Osteoblast (primary cell): Measurements from ENCODE around the gene TGFBI. TPM values are rescaled to one million over a fixed set of nuclear protein-coding genes. Genes with fewer than 3 reads are reported as not detected.

ENCODE experiments used
- DNase-seq: peaks from one replicate; pipeline ENCODE4 v3.0.0; 2011; ENCODE audit warnings: low spot score, mixed read lengths; ENCODE audit not compliant: insufficient read length; ENCODE audit errors: missing footprints
- H2AFZ ChIP-seq: 2 replicates; pipeline ENCODE4 v1.6.0; 2011; ENCODE audit warnings: mild to moderate bottlenecking, low read length
- H3K27ac ChIP-seq: 2 replicates; pipeline ENCODE4 v1.5.1; 2011; ENCODE audit warnings: mild to moderate bottlenecking, low read depth, low read length, moderate library complexity
- H3K27me3 ChIP-seq: 2 replicates; pipeline ENCODE4 v1.6.0; 2012; ENCODE audit warnings: mild to moderate bottlenecking, control low read depth, inconsistent platforms, low read length, moderate library complexity; ENCODE audit not compliant: insufficient read depth
- H3K36me3 ChIP-seq: 2 replicates; pipeline ENCODE4 v1.5.1; 2011; ENCODE audit warnings: mild to moderate bottlenecking, low read length, control low read depth, moderate library complexity; ENCODE audit not compliant: insufficient read depth
- H3K4me1 ChIP-seq: 2 replicates; pipeline ENCODE4 v1.5.1; 2011; ENCODE audit warnings: mild to moderate bottlenecking, low read length, control low read depth, moderate library complexity; ENCODE audit not compliant: insufficient read depth
- H3K4me2 ChIP-seq: 2 replicates; pipeline ENCODE4 v1.6.0; 2011; ENCODE audit warnings: mild to moderate bottlenecking, low read length; ENCODE audit not compliant: insufficient read depth
- H3K4me3 ChIP-seq: fragments of 200-600 bp; sonication (generic); 3 replicates; pipeline ENCODE4 v1.5.1; 2012; ENCODE audit warnings: mild to moderate bottlenecking, low read length, inconsistent platforms; ENCODE audit not compliant: insufficient read depth
- H3K79me2 ChIP-seq: 2 replicates; pipeline ENCODE4 v1.6.0; 2012; ENCODE audit warnings: mild to moderate bottlenecking, low read length, control low read depth, inconsistent platforms; ENCODE audit not compliant: insufficient read depth
- H3K9me3 ChIP-seq: 2 replicates; pipeline ENCODE4 v1.5.1; 2011; ENCODE audit warnings: low read depth, low read length, control low read depth
- H4K20me1 ChIP-seq: 2 replicates; pipeline ENCODE4 v1.6.0; 2012; ENCODE audit warnings: mild to moderate bottlenecking, low read length, control low read depth; ENCODE audit not compliant: insufficient read depth
- total RNA-seq: library from RNA; depleted of rRNA; stranded (reverse); fragments of >200 nt; gene quantifications from 2 replicates; pipeline ENCODE4 v1.2.3, GENCODE V29; 2012
- TF ChIP-seq, protein P1 (sequence below): IDR thresholded peaks from 2 replicates; pipeline ENCODE4 v1.5.1; 2011; ENCODE audit warnings: mild to moderate bottlenecking, low read depth, low read length, moderate library complexity; ENCODE audit errors: extremely low read depth

TGFBI gene
- total RNA-seq, 1 donor, result 1,700 TPM

DNA sequence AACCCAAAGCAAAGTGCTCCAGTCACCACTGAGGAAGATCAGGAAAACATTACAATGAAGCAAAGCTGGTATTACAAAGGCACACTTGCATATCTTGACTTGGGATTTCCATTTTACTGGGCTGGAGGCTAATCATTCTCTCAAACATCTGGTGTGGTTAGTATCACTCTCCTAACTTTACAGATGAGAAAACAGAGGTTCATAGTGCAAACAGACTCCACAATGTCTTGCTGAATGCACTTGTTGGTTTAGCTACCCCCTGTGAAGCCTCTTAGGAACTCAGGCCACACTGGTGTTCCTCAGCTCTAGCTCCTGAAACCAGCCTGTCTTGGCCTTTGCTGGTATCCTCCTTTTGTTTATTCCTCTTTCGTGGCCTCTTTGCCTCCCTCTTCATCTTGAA is 74.3 kb downstream of the TGFBI start:
- Histone ChIP-seq H3K27me3 (peaks cover 20% of the 10 kb centered on the region), H3K4me2 (no peak overlapping the region), H3K4me3 (no peak overlapping the region), H3K4me1 (no peaks in the 10 kb centered on the region), H2AFZ (no peak overlapping the region), H3K9me3 (no peaks in the 10 kb centered on the region), H4K20me1 (no peaks in the 10 kb centered on the region), H3K79me2 (no peaks in the 10 kb centered on the region), H3K27ac (no peak overlapping the region), H3K36me3 (no peaks in the 10 kb centered on the region)
- TF ChIP-seq, protein P1, sequence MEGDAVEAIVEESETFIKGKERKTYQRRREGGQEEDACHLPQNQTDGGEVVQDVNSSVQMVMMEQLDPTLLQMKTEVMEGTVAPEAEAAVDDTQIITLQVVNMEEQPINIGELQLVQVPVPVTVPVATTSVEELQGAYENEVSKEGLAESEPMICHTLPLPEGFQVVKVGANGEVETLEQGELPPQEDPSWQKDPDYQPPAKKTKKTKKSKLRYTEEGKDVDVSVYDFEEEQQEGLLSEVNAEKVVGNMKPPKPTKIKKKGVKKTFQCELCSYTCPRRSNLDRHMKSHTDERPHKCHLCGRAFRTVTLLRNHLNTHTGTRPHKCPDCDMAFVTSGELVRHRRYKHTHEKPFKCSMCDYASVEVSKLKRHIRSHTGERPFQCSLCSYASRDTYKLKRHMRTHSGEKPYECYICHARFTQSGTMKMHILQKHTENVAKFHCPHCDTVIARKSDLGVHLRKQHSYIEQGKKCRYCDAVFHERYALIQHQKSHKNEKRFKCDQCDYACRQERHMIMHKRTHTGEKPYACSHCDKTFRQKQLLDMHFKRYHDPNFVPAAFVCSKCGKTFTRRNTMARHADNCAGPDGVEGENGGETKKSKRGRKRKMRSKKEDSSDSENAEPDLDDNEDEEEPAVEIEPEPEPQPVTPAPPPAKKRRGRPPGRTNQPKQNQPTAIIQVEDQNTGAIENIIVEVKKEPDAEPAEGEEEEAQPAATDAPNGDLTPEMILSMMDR, result no peak
- no peak for DNase-seq

DNA sequence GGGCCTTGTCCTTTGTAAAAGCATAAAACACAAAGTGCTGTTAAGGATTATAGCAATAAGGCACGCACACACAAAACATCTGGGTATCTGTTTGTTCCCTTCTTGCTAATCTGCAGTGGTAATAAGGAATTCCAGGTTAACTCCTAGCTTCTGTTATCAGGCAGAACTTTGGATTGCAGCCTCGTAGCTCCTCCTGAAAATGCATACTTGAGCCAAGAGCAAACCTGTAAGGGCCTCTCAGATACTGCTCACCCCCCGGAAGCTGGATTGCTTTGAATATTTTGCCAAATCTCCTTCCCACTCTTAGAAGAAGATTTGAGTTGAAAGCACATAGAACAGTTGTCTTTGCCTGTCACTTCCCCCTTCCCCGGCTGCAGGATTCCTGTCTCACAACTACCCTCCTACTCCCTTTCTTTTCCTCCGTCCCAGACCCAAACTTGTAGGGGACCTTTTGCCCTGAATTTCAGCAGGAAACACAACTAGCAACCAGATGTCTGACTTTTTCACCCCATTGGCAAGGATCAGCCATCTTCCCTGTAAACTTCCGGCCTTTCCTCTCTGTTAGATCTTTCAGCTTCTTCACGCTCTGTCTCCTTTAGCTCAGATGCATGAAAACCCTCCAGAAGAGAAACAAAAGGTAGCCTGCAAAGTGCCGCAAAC is 75.6 kb downstream of the TGFBI start:
- Histone ChIP-seq H3K4me2 (no peak overlapping the region), H3K4me3 (no peak overlapping the region), H3K9me3 (no peaks in the 10 kb centered on the region), H2AFZ (no peak overlapping the region), H3K4me1 (no peaks in the 10 kb centered on the region), H3K36me3 (no peaks in the 10 kb centered on the region), H3K27me3 (peaks cover 19% of the 10 kb centered on the region), H4K20me1 (no peaks in the 10 kb centered on the region), H3K79me2 (no peaks in the 10 kb centered on the region), H3K27ac (no peak overlapping the region)
- TF ChIP-seq, protein P1, result no peak
- DNase-seq, result no peak

DNA sequence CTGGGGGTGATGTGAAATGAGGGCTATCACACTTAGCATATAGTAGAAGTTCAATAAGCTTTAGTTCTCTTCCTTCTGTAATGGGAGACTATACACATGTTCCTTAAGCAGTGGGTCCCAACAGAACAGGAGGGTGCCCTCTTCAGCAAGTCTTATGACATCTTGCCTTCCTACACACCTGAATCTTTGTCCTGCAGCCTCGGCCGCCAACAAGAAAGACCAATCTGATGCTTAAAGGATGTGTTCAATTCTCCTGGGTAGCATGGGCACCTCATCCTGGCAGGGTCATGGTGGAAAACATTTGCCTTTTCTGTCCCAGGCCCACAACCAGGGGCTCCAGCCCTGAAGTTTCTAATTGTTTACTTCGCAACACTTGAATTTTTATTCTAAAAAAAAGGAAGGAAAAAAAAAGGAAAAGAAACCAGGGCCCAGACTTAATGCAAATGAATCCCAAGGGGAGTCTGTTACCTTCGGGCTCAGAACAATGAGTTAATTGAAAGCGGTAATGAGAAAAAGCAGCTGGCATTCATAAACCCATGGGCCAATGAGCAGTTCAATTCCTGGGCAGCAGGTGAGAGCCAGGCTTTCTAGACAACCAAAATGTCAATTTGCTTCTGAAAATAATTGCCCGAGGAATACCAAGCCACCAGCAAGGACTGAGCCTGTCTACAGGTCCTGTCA is 77.7 kb downstream of the TGFBI start:
- Histone ChIP-seq H3K4me2 (no peak overlapping the region), H3K36me3 (no peaks in the 10 kb centered on the region), H4K20me1 (no peaks in the 10 kb centered on the region), H3K79me2 (no peaks in the 10 kb centered on the region), H3K27ac (no peak overlapping the region), H2AFZ (no peak overlapping the region), H3K27me3 (peaks cover 13% of the 10 kb centered on the region), H3K4me3 (no peak overlapping the region), H3K9me3 (no peaks in the 10 kb centered on the region), H3K4me1 (no peaks in the 10 kb centered on the region)
- TF ChIP-seq, protein P1, result no peak
- DNase-seq, result no peak

GRCh38 chr5:136108180-136108611 is 79.4 kb downstream of the TGFBI start:
- Histone ChIP-seq H3K4me1 (no peaks in the 10 kb centered on the region), H3K79me2 (no peaks in the 10 kb centered on the region), H3K36me3 (no peaks in the 10 kb centered on the region), H3K9me3 (no peaks in the 10 kb centered on the region), H2AFZ (no peak overlapping the region), H3K27me3 (peaks cover 13% of the 10 kb centered on the region), H4K20me1 (no peaks in the 10 kb centered on the region), H3K27ac (no peak overlapping the region), H3K4me2 (no peak overlapping the region), H3K4me3 (no peak overlapping the region)
- TF ChIP-seq, protein P1, result no peak
- DNase-seq, result no peak
